ENCODE data around the gene DPEP2NB. TPM values are rescaled to one million over a fixed set of nuclear protein-coding genes. Genes with fewer than 3 reads are reported as not detected.

DPEP2NB gene
- total RNA-seq, 1 experiment from 2014 or later, result not detected

Other genes with a start within 250 kb of the DPEP2NB start
- gene RANBP10, start 209.4 kb downstream of the DPEP2NB start, total RNA-seq (2014; rRNA removed; shearing (Covaris generic)), result 2.6 and 2.9 TPM in 2 replicates
- 0.49 TPM in 1 of 2 replicates, not detected in the other for gene TSNAXIP1, start 209.0 kb downstream of the DPEP2NB start, total RNA-seq (2014; rRNA removed; shearing (Covaris generic))
- 36.2 and 41.8 TPM in 2 replicates for gene THAP11, start 173.6 kb downstream of the DPEP2NB start, total RNA-seq (2014; rRNA removed; shearing (Covaris generic))
- 392 and 459 TPM in 2 replicates for gene NUTF2, start 169.0 kb downstream of the DPEP2NB start, total RNA-seq (2014; rRNA removed; shearing (Covaris generic))
- gene CENPT, start 168.2 kb downstream of the DPEP2NB start, total RNA-seq (2014; rRNA removed; shearing (Covaris generic)), result 28.5 and 31.2 TPM in 2 replicates
- gene EDC4, start 142.9 kb downstream of the DPEP2NB start, total RNA-seq (2014; rRNA removed; shearing (Covaris generic)), result 39.7 and 42.4 TPM in 2 replicates
- gene NRN1L, start 131.0 kb downstream of the DPEP2NB start, total RNA-seq (2014; rRNA removed; shearing (Covaris generic)), result 1.3 TPM in 1 of 2 replicates, not detected in the other
- gene PSKH1, start 122.7 kb downstream of the DPEP2NB start, total RNA-seq (2014; rRNA removed; shearing (Covaris generic)), result 4.7 and 5.5 TPM in 2 replicates
- 0.24 and 0.98 TPM in 2 replicates for gene CTRL, start 84.0 kb downstream of the DPEP2NB start, total RNA-seq (2014; rRNA removed; shearing (Covaris generic))
- 75.7 and 107 TPM in 2 replicates for gene PSMB10, start 79.1 kb downstream of the DPEP2NB start, total RNA-seq (2014; rRNA removed; shearing (Covaris generic))
- 3.1 and 6.0 TPM in 2 replicates for gene LCAT, start 71.8 kb downstream of the DPEP2NB start, total RNA-seq (2014; rRNA removed; shearing (Covaris generic))
- 23.6 and 37.0 TPM in 2 replicates for gene SLC12A4, start 47.3 kb downstream of the DPEP2NB start, total RNA-seq (2014; rRNA removed; shearing (Covaris generic))
- gene DPEP3, start 35.4 kb downstream of the DPEP2NB start, total RNA-seq (2014; rRNA removed; shearing (Covaris generic)), result not detected in 2 replicates
- not detected in 2 replicates for gene DPEP2, start 16.4 kb downstream of the DPEP2NB start, total RNA-seq (2014; rRNA removed; shearing (Covaris generic))
- gene DDX28, start 7.3 kb upstream of the DPEP2NB start, total RNA-seq (2014; rRNA removed; shearing (Covaris generic)), result 6.6 and 9.3 TPM in 2 replicates
- 18.7 and 18.9 TPM in 2 replicates for gene DUS2, start 7.4 kb upstream of the DPEP2NB start, total RNA-seq (2014; rRNA removed; shearing (Covaris generic))
- 22.0 and 22.5 TPM in 2 replicates for gene NFATC3, start 69.5 kb upstream of the DPEP2NB start, total RNA-seq (2014; rRNA removed; shearing (Covaris generic))
- gene ESRP2, start 220.2 kb upstream of the DPEP2NB start, total RNA-seq (2014; rRNA removed; shearing (Covaris generic)), result 0.24 TPM in 1 of 2 replicates, not detected in the other
- 23.0 and 24.4 TPM in 2 replicates for gene PLA2G15, start 229.5 kb upstream of the DPEP2NB start, total RNA-seq (2014; rRNA removed; shearing (Covaris generic))
- gene SLC7A6, start 248.6 kb upstream of the DPEP2NB start, total RNA-seq (2014; rRNA removed; shearing (Covaris generic)), result 22.6 and 23.9 TPM in 2 replicates